B cell (primary cell): Measurements from ENCODE around the gene PLTP. TPM values are rescaled to one million over a fixed set of nuclear protein-coding genes. Genes with fewer than 3 reads are reported as not detected.

ENCODE experiments used
- polyA plus RNA-seq: library from polyadenylated mRNA; depleted of rRNA; stranded (reverse); fragments of >200 nt; gene quantifications from 2 replicates; pipeline ENCODE4 v1.2.3, GENCODE V29; 2012
- total RNA-seq, 2 donors: library from RNA; stranded (reverse); fragments of 120-200 nt in 1 of 2; gene quantifications; 1 replicate in 1 of 2; 2 replicates in 1 of 2; pipeline versions ENCODE4 v1.2.3 to v1.2.4, GENCODE V29; 2013 to 2022

Gene PLTP
- total and polyA plus RNA-seq, 2 donors (not counting 1 experiment from before 2014, with no cell fraction given) = 1.4 to 4.0 TPM

Other genes starting within 250 kb of the PLTP start
- gene WFDC11, start 241.9 kb downstream of the PLTP start, total RNA-seq = not detected in 2 replicates
- gene WFDC11, start 241.9 kb downstream of the PLTP start, polyA plus RNA-seq = not detected in 2 replicates
- not detected in 2 replicates for gene WFDC13, start 210.1 kb downstream of the PLTP start, total RNA-seq
- not detected in 2 replicates for gene WFDC13, start 210.1 kb downstream of the PLTP start, polyA plus RNA-seq
- not detected in 2 replicates for gene WFDC10B, start 207.1 kb downstream of the PLTP start, total RNA-seq
- gene WFDC10B, start 207.1 kb downstream of the PLTP start, polyA plus RNA-seq = 0.30 TPM in 1 of 2 replicates, not detected in the other
- gene SPINT4, start 189.8 kb downstream of the PLTP start, total RNA-seq = not detected in 2 replicates
- gene SPINT4, start 189.8 kb downstream of the PLTP start, polyA plus RNA-seq = not detected in 2 replicates
- not detected in 2 replicates for gene WFDC3, start 120.3 kb downstream of the PLTP start, total RNA-seq
- gene WFDC3, start 120.3 kb downstream of the PLTP start, polyA plus RNA-seq = 0.26 TPM in 1 of 2 replicates, not detected in the other
- 20.1 and 27.3 TPM in 2 replicates for gene DNTTIP1, start 120.2 kb downstream of the PLTP start, total RNA-seq
- gene DNTTIP1, start 120.2 kb downstream of the PLTP start, polyA plus RNA-seq = 20.9 and 25.3 TPM in 2 replicates
- 0.54 TPM in 1 of 2 replicates, not detected in the other for gene UBE2C, start 99.5 kb downstream of the PLTP start, total RNA-seq
- gene UBE2C, start 99.5 kb downstream of the PLTP start, polyA plus RNA-seq = 0.95 and 2.4 TPM in 2 replicates
- gene TNNC2, start 84.8 kb downstream of the PLTP start, total RNA-seq = 0.46 TPM in 1 of 2 replicates, not detected in the other
- gene TNNC2, start 84.8 kb downstream of the PLTP start, polyA plus RNA-seq = 0.33 and 2.4 TPM in 2 replicates
- 1.7 and 2.4 TPM in 2 replicates for gene SNX21, start 78.4 kb downstream of the PLTP start, total RNA-seq
- 0.95 and 2.2 TPM in 2 replicates for gene SNX21, start 78.4 kb downstream of the PLTP start, polyA plus RNA-seq
- gene ACOT8, start 54.8 kb downstream of the PLTP start, total RNA-seq = 27.1 and 32.4 TPM in 2 replicates
- 43.1 and 64.7 TPM in 2 replicates for gene ACOT8, start 54.8 kb downstream of the PLTP start, polyA plus RNA-seq
- 7.1 and 7.8 TPM in 2 replicates for gene ZSWIM3, start 54.5 kb downstream of the PLTP start, total RNA-seq
- 3.0 and 4.0 TPM in 2 replicates for gene ZSWIM3, start 54.5 kb downstream of the PLTP start, polyA plus RNA-seq
- gene ZSWIM1, start 30.9 kb downstream of the PLTP start, total RNA-seq = 15.7 and 18.5 TPM in 2 replicates
- gene ZSWIM1, start 30.9 kb downstream of the PLTP start, polyA plus RNA-seq = 2.8 and 5.4 TPM in 2 replicates
- gene SPATA25, start 24.5 kb downstream of the PLTP start, total RNA-seq = 2.4 and 2.9 TPM in 2 replicates
- 2.5 and 2.9 TPM in 2 replicates for gene SPATA25, start 24.5 kb downstream of the PLTP start, polyA plus RNA-seq
- gene NEURL2, start 20.9 kb downstream of the PLTP start, total RNA-seq = 4.1 and 5.4 TPM in 2 replicates
- 1.6 and 3.3 TPM in 2 replicates for gene NEURL2, start 20.9 kb downstream of the PLTP start, polyA plus RNA-seq
- 100 and 113 TPM in 2 replicates for gene CTSA, start 20.8 kb downstream of the PLTP start, total RNA-seq
- 83.4 and 107 TPM in 2 replicates for gene CTSA, start 20.8 kb downstream of the PLTP start, polyA plus RNA-seq
- gene PCIF1, start 22.5 kb upstream of the PLTP start, total RNA-seq = 78.9 and 79.2 TPM in 2 replicates
- 70.0 and 74.2 TPM in 2 replicates for gene PCIF1, start 22.5 kb upstream of the PLTP start, polyA plus RNA-seq
- gene ZNF335, start 60.0 kb upstream of the PLTP start, total RNA-seq = 62.7 and 64.8 TPM in 2 replicates
- 49.8 and 62.3 TPM in 2 replicates for gene ZNF335, start 60.0 kb upstream of the PLTP start, polyA plus RNA-seq
- 4.0 and 4.4 TPM in 2 replicates for gene MMP9, start 96.8 kb upstream of the PLTP start, total RNA-seq
- 0.19 and 0.75 TPM in 2 replicates for gene MMP9, start 96.8 kb upstream of the PLTP start, polyA plus RNA-seq
- 0.32 TPM in 1 of 2 replicates, not detected in the other for gene SLC12A5, start 117.1 kb upstream of the PLTP start, total RNA-seq
- not detected in 2 replicates for gene SLC12A5, start 117.1 kb upstream of the PLTP start, polyA plus RNA-seq
- gene NCOA5, start 177.8 kb upstream of the PLTP start, total RNA-seq = 41.6 and 44.1 TPM in 2 replicates
- gene NCOA5, start 177.8 kb upstream of the PLTP start, polyA plus RNA-seq = 26.0 and 28.8 TPM in 2 replicates
- 206 and 210 TPM in 2 replicates for gene CD40, start 206.2 kb upstream of the PLTP start, total RNA-seq
- gene CD40, start 206.2 kb upstream of the PLTP start, polyA plus RNA-seq = 154 and 215 TPM in 2 replicates